Kidney (tissue), 14 donors: ENCODE data around the gene ARHGAP22. TPM values are rescaled to one million over a fixed set of nuclear protein-coding genes. Genes with fewer than 3 reads are reported as not detected.

Source experiments
- DNase-seq, 5 donors: peaks; one replicate each; pipeline ENCODE4 v3.0.0-alpha.2; 2013 to 2020
- FAIRE-seq: peaks from 2 replicates; lab custom pipeline; 2012; peaks lifted over from hg19 to GRCh38; lab: Jason Lieb, UNC
- H3K27ac ChIP-seq, 2 donors: one replicate each; pipeline ENCODE4 v1.7.0; 2013; ENCODE audit warnings: low read depth in 2 of 2, low read length in 2 of 2, inconsistent platforms in 1 of 2
- H3K27me3 ChIP-seq: one replicate; pipeline ENCODE4 v1.7.1; 2013; ENCODE audit warnings: low read length, inconsistent platforms; ENCODE audit not compliant: control insufficient read depth, insufficient read depth
- H3K36me3 ChIP-seq, 3 donors: one replicate each; pipeline versions ENCODE4 v1.7.0 to v1.7.1; 2013; ENCODE audit warnings: low read length in 3 of 3, control low read depth in 1 of 3, inconsistent platforms in 1 of 3; ENCODE audit not compliant: insufficient read depth in 3 of 3, control insufficient read depth in 2 of 3
- H3K4me1 ChIP-seq, 3 donors: one replicate each; pipeline versions ENCODE4 v1.7.0 to v1.7.1; 2013; ENCODE audit warnings: low read length in 3 of 3, inconsistent platforms in 1 of 3, low read depth in 1 of 3; ENCODE audit not compliant: control insufficient read depth in 2 of 3, insufficient read depth in 2 of 3
- H3K4me3 ChIP-seq, 3 donors: one replicate each; pipeline versions ENCODE4 v1.7.0 to v1.8.1; 2013; ENCODE audit warnings: low read length in 3 of 3, control low read depth in 1 of 3, inconsistent platforms in 1 of 3
- H3K9ac ChIP-seq, 3 donors: one replicate each; pipeline versions ENCODE4 v1.7.0 to v1.7.1; 2013; ENCODE audit warnings: low read length in 3 of 3, control low read depth in 1 of 3, inconsistent platforms in 1 of 3
- H3K9me3 ChIP-seq, 3 donors: one replicate each; pipeline versions ENCODE4 v1.7.0 to v1.7.1; 2013; ENCODE audit warnings: low read length in 3 of 3, control low read depth in 1 of 3, inconsistent platforms in 1 of 3; ENCODE audit not compliant: control insufficient read depth in 2 of 3, insufficient read depth in 1 of 3
- intact Hi-C: fragments of 100-400 bp; cut with DNase I; formaldehyde crosslinking; loops from one replicate; pipeline ENCODE4 v1.11.1; 2022
- polyA plus RNA-seq: library from polyadenylated mRNA; stranded (reverse); fragments of 350-450 nt; fragmentation: Illumina TruSeq; extraction: RNeasy Lipid Tissue Mini Kit (QIAGEN cat#74804); gene quantifications from one replicate; pipeline ENCODE4 v1.2.3, GENCODE V29; 2014; ENCODE audit warnings: low read depth, low replicate concordance; ENCODE audit not compliant: insufficient read depth
- total RNA-seq: library from RNA; stranded (reverse); fragmentation: NEBNext Ultra II Directional; extraction: Animal tissue kit (Norgen Biotek cat#: 25700); gene quantifications from one replicate; pipeline ENCODE4 v1.2.1, GENCODE V29; 2021
- TF ChIP-seq, protein P1 (sequence below): IDR thresholded peaks from 3 replicates; pipeline ENCODE4 v1.5.1; 2012; ENCODE audit warnings: mild to moderate bottlenecking, moderate library complexity, borderline replicate concordance; ENCODE audit not compliant: insufficient read depth; ENCODE audit errors: extremely low read depth
- donor health status: control.
- donor health status: control.
- donor health status: control.
- donor health status: control.
- donor health status: control.
- donor health status: DM: yes; HTN: yes; CAD: no.
- donor health status: Normal renal cell carcinoma (clear cell type).

The ARHGAP22 gene
- total and polyA plus RNA-seq, 2 donors from 2014 or later: 0.62 to 6.6 TPM

GRCh38 chr10:48548531-48549135, 56.2 kb downstream of the ARHGAP22 start:
- no peaks in the 10 kb centered on the region for H3K4me1 ChIP-seq
- H3K27me3 ChIP-seq: no peaks in the 10 kb centered on the region
- DNase-seq (no peak), FAIRE-seq (no peak)
- H3K27ac ChIP-seq: no peak overlapping the region
- no peak overlapping the region for H3K4me3 ChIP-seq
- no peaks in the 10 kb centered on the region for H3K9me3 ChIP-seq
- H3K9ac ChIP-seq: no peak overlapping the region
- no peaks in the 10 kb centered on the region for H3K36me3 ChIP-seq
- intact Hi-C loops: no loop called here
- TF ChIP-seq, protein P1, sequence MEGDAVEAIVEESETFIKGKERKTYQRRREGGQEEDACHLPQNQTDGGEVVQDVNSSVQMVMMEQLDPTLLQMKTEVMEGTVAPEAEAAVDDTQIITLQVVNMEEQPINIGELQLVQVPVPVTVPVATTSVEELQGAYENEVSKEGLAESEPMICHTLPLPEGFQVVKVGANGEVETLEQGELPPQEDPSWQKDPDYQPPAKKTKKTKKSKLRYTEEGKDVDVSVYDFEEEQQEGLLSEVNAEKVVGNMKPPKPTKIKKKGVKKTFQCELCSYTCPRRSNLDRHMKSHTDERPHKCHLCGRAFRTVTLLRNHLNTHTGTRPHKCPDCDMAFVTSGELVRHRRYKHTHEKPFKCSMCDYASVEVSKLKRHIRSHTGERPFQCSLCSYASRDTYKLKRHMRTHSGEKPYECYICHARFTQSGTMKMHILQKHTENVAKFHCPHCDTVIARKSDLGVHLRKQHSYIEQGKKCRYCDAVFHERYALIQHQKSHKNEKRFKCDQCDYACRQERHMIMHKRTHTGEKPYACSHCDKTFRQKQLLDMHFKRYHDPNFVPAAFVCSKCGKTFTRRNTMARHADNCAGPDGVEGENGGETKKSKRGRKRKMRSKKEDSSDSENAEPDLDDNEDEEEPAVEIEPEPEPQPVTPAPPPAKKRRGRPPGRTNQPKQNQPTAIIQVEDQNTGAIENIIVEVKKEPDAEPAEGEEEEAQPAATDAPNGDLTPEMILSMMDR: no peak

GRCh38 chr10:48547981-48548380, 56.9 kb downstream of the ARHGAP22 start:
- no peaks in the 10 kb centered on the region for H3K27me3 ChIP-seq
- no peak for FAIRE-seq
- H3K4me3 ChIP-seq: no peak overlapping the region
- TF ChIP-seq, protein P1: no peak
- no peaks in the 10 kb centered on the region for H3K9me3 ChIP-seq
- no peaks in the 10 kb centered on the region for H3K36me3 ChIP-seq
- no peak for DNase-seq
- H3K27ac ChIP-seq: no peak overlapping the region
- H3K4me1 ChIP-seq: no peaks in the 10 kb centered on the region
- H3K9ac ChIP-seq: no peak overlapping the region
- intact Hi-C loops: no loop called here

DNA sequence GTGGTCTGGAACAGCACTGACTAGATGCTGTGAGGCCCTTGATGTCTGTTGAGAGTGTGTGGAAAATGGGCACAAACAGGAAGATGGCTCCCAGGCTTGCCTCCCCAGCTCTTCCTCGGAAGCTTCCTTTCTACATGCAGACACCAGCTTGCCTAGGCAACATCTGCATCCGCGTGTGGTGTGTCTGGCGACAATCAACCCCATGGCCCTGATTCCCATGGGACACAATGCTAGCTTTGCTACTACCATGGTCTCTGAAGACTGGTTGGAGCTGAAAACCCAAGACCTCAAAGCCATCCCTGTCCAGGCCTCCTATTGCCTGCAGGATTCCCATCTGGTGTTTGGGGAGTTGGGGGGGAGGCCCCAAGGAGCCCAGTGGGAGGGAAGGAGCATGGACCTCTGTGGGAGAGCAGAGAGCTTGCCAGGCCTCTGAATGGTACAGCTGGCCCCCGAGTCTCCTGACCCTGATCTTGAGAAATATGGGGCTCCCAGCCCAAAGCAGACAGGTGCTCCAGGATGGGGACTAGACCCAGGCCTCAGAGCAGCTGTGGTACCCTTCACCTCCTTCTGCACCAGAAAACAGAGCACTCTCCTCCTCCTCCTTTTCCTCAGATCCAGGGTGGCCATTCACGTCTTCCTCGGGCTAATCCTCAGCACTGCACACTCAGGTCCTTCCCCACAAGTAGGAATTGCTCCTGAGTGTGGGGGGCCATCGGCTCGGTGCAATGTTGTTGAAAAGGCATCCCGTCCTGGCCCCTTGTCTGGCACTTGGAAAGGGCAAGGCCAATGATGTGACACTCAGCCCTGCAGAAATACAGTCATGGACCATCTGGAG, 57.6 kb downstream of the ARHGAP22 start:
- TF ChIP-seq, protein P1: no peak
- Histone ChIP-seq H3K4me1 (no peaks in the 10 kb centered on the region), H3K9me3 (no peaks in the 10 kb centered on the region), H3K27ac (no peak overlapping the region), H3K27me3 (no peaks in the 10 kb centered on the region), H3K9ac (no peak overlapping the region), H3K36me3 (no peaks in the 10 kb centered on the region), H3K4me3 (no peak overlapping the region)
- DNase-seq (peak in 1 of 5 donors; percentile 26), FAIRE-seq (no peak)
- intact Hi-C loops: no loop called here
